OCI-LY7 (cell line): ENCODE data around the gene KCTD17. TPM values are rescaled to one million over a fixed set of nuclear protein-coding genes. Genes with fewer than 3 reads are reported as not detected.

ENCODE experiments used
- BruUV-seq: library from RNA; stranded (reverse); fragments of 400-500 nt; replicated peaks from 2 replicates; lab custom pipeline; 2021; lab: Mats Ljungman, UMichigan
- CTCF ChIA-PET: fragments of 300-600 bp; sonication (Branson Sonifier 250); formaldehyde crosslinking; loops from one replicate; lab custom pipeline; 2022; ENCODE audit warnings: antibody characterized with exemption; ENCODE audit not compliant: unreplicated experiment; lab: Charles Lee
- POLR2A ChIA-PET: fragments of 300-600 bp; sonication (Branson Sonifier 250); formaldehyde crosslinking; loops from one replicate; lab custom pipeline; 2022; ENCODE audit warnings: antibody characterized with exemption; lab: Charles Lee
- DNase-seq: peaks from one replicate; pipeline ENCODE4 v3.0.0-alpha.2; 2015; ENCODE audit warnings: low spot score
- H2AFZ ChIP-seq: fragments of 200-600 bp; sonication (generic), shearing (Covaris generic); 2 replicates; pipeline ENCODE4 v1.6.1; 2014; ENCODE audit warnings: mild to moderate bottlenecking, antibody characterized with exemption, low read length, moderate library complexity
- H3K27ac ChIP-seq: fragments of 200-600 bp; sonication (generic); 2 replicates; pipeline ENCODE4 v1.5.1; 2014; ENCODE audit warnings: mixed run types, low read depth, mild to moderate bottlenecking, moderate library complexity, low read length, inconsistent platforms; ENCODE audit not compliant: poor library complexity, severe bottlenecking
- H3K36me3 ChIP-seq: fragments of 200-600 bp; sonication (generic); 2 replicates; pipeline ENCODE4 v1.6.1; 2014; ENCODE audit warnings: mild to moderate bottlenecking, antibody characterized with exemption, low read length, moderate library complexity, mixed read lengths; ENCODE audit not compliant: insufficient read depth
- H3K4me1 ChIP-seq: fragments of 200-600 bp; sonication (generic); 2 replicates; pipeline ENCODE4 v1.5.1; 2014; ENCODE audit warnings: mild to moderate bottlenecking, low read length; ENCODE audit not compliant: insufficient read depth, poor library complexity, severe bottlenecking
- H3K4me2 ChIP-seq: fragments of 200-600 bp; sonication (generic); 2 replicates; pipeline ENCODE4 v1.6.1; 2014; ENCODE audit warnings: mild to moderate bottlenecking, low read length
- H3K4me3 ChIP-seq: fragments of 200-600 bp; sonication (generic); 2 replicates; pipeline ENCODE4 v1.5.1; 2014; ENCODE audit warnings: mild to moderate bottlenecking, low read depth, low read length; ENCODE audit not compliant: poor library complexity, severe bottlenecking
- H3K79me2 ChIP-seq: fragments of 200-600 bp; sonication (generic); 2 replicates; pipeline ENCODE4 v1.6.1; 2016; ENCODE audit warnings: low read depth, mild to moderate bottlenecking, low read length, moderate library complexity, mixed read lengths; ENCODE audit not compliant: insufficient read depth
- H3K9me2 ChIP-seq: fragments of 200-600 bp; sonication (generic); 2 replicates; pipeline ENCODE4 v1.6.1; 2016; ENCODE audit warnings: mild to moderate bottlenecking, low read length, mixed read lengths; ENCODE audit not compliant: insufficient read depth
- H3K9me3 ChIP-seq: fragments of 200-600 bp; sonication (generic); 2 replicates; pipeline ENCODE4 v1.6.1; 2014; ENCODE audit warnings: mild to moderate bottlenecking, mixed run types, low read length, mixed read lengths
- H4K20me1 ChIP-seq: fragments of 200-600 bp; sonication (generic); 2 replicates; pipeline ENCODE4 v1.6.1; 2014; ENCODE audit warnings: mild to moderate bottlenecking, antibody characterized with exemption, low read length, moderate library complexity, mixed read lengths; ENCODE audit not compliant: insufficient read depth
- EZH2phosphoT487 ChIP-seq: fragments of 200-600 bp; sonication (generic); IDR thresholded peaks from 2 replicates; pipeline ENCODE4 v1.6.1; 2018; ENCODE audit warnings: low read depth, borderline replicate concordance, mild to moderate bottlenecking, mixed run types, antibody characterized with exemption, low read length, moderate library complexity, mixed read lengths
- intact Hi-C: fragments of 100-400 bp; cut with micrococcal nuclease; formaldehyde crosslinking; loops from one replicate; pipeline ENCODE4 v1.10.0; 2022; ENCODE audit not compliant: unreplicated experiment
- total RNA-seq, 2 experiments: library from RNA; depleted of rRNA in 1 of 2; stranded (reverse); fragments of >200 nt in 1 of 2; shearing (Covaris generic) in 1 of 2; gene quantifications; 2 replicates each; pipeline ENCODE4 v1.2.3, GENCODE V29; 2014 to 2022
- TF ChIP-seq, protein P1 (sequence below): fragments of 200-600 bp; sonication (generic); conservative IDR thresholded peaks from 2 replicates; pipeline ENCODE4 v1.5.1; 2014; ENCODE audit warnings: mild to moderate bottlenecking, antibody characterized with exemption, low read length, moderate library complexity, mixed read lengths

The KCTD17 gene
- total RNA-seq, 2 experiments from 2014 or later: 17.7 to 21.7 TPM

DNA sequence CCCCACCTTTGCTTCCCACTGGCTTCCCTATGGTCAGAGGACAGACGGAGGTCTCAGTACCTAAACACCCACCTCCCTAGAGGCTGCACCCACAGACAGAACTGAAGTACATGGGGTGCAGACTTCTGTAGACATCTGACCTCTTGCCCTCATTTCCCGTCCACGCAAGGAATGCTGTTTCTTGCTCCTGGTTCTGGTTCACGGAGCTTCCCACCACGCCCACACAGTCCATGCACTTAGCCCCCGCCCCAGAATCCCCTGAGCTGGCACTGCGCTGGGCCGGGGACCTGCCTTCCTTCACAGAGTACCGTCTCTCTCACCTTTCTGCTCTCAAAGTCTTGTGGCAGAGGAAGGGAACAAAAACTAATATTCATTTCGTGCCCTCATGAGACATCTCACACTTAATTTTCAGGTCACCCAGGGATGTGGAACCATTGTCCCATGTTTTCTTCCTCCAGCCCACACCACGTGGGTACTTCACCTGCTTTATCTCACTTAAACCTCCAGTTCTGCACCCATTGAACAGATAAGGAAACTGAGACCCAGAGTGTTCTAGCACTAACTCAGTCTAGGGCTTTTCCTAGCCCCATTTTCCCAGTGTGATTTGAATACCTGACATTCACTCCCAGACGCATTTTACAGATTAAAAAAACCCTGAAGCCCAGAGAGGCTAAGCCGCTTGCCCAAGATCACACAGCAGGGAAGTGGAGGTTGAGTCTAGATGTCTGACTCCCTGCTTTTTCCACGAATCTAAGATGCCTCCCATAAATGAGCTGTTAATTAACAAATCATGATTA, 52.3 kb downstream of the KCTD17 start:
- POLR2A ChIA-PET: no interaction called here
- CTCF ChIA-PET: no interaction called here

DNA sequence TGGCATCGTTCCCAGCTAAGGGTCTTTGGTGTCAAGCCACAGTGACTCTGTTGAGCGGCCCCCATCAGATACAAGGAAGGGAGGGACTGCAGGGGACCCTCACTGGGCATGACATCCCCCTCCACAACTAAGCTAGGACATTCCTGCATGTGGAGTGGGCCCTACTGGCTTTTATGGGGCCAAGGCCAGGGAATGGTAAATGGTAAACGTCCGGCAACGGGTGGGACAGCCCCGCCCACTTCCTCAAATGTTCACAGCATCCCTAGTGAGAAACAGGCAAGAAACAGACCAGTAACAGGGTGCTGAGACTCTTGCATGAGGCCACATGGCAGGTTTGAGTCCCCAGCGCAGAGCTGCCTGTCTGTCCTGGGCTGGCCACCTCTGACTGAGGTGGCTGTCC, 53.6 kb downstream of the KCTD17 start:
- CTCF ChIA-PET: no interaction called here
- H3K9me2 ChIP-seq: no peaks in the 10 kb centered on the region
- H3K4me3 ChIP-seq: no peak overlapping the region
- POLR2A ChIA-PET: no interaction called here
- no peak for TF ChIP-seq EZH2phosphoT487
- TF ChIP-seq, protein P1, sequence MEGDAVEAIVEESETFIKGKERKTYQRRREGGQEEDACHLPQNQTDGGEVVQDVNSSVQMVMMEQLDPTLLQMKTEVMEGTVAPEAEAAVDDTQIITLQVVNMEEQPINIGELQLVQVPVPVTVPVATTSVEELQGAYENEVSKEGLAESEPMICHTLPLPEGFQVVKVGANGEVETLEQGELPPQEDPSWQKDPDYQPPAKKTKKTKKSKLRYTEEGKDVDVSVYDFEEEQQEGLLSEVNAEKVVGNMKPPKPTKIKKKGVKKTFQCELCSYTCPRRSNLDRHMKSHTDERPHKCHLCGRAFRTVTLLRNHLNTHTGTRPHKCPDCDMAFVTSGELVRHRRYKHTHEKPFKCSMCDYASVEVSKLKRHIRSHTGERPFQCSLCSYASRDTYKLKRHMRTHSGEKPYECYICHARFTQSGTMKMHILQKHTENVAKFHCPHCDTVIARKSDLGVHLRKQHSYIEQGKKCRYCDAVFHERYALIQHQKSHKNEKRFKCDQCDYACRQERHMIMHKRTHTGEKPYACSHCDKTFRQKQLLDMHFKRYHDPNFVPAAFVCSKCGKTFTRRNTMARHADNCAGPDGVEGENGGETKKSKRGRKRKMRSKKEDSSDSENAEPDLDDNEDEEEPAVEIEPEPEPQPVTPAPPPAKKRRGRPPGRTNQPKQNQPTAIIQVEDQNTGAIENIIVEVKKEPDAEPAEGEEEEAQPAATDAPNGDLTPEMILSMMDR: no peak
- intact Hi-C loops: no loop called here
- H4K20me1 ChIP-seq: 0 out of 2 replicates have a peak, but pooled peaks cover 2% of the 10 kb centered on the region
- H3K4me2 ChIP-seq: no peak overlapping the region
- no TSS peak for BruUV-seq
- H3K27ac ChIP-seq: no peak overlapping the region
- H2AFZ ChIP-seq: no peak overlapping the region
- DNase-seq: no peak
- H3K79me2 ChIP-seq: no peaks in the 10 kb centered on the region
- no peaks in the 10 kb centered on the region for H3K4me1 ChIP-seq
- H3K9me3 ChIP-seq: no peaks in the 10 kb centered on the region
- no peaks in the 10 kb centered on the region for H3K36me3 ChIP-seq

More for the DNA sequence above, 52.3 kb downstream of the KCTD17 start:
- Histone ChIP-seq H3K27ac (no peak overlapping the region), H3K9me2 (no peaks in the 10 kb centered on the region), H3K4me2 (no peak overlapping the region), H4K20me1 (0 out of 2 replicates have a peak, but pooled peaks cover 3% of the 10 kb centered on the region), H3K4me3 (no peak overlapping the region), H3K36me3 (no peaks in the 10 kb centered on the region), H3K4me1 (no peaks in the 10 kb centered on the region), H2AFZ (no peak overlapping the region), H3K79me2 (no peaks in the 10 kb centered on the region), H3K9me3 (no peaks in the 10 kb centered on the region)
- intact Hi-C loops: no loop called here
- TF ChIP-seq, protein P1: no peak
- TF ChIP-seq EZH2phosphoT487: no peak
- BruUV-seq: no TSS peak
- no peak for DNase-seq

DNA sequence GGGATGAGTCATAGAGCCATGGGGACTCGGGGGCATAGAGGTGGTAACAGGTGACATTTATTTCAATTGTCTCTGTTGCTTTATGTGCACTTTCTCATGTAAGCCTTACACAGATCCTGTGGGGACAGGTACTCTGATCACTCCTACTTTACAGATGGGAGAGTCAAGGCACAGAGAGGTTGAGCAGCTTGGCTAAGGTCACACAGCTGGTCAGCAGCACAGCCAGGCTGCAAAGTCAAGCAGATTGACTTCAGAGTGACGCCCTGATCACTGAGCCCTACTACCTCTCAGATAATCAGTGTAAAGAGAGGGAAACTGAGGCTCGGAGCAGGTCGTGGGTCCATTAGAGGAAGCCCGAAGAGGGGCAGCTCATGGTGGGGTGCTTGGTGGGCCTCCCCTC, 54.4 kb downstream of the KCTD17 start:
- no peaks in the 10 kb centered on the region for H4K20me1 ChIP-seq
- H3K36me3 ChIP-seq: no peaks in the 10 kb centered on the region
- no peak overlapping the region for H3K4me3 ChIP-seq
- CTCF ChIA-PET: no interaction called here
- H3K9me3 ChIP-seq: no peaks in the 10 kb centered on the region
- H2AFZ ChIP-seq: no peak overlapping the region
- no peaks in the 10 kb centered on the region for H3K79me2 ChIP-seq
- intact Hi-C loops: no loop called here
- H3K9me2 ChIP-seq: no peaks in the 10 kb centered on the region
- POLR2A ChIA-PET: no interaction called here
- H3K4me1 ChIP-seq: no peaks in the 10 kb centered on the region
- H3K4me2 ChIP-seq: no peak overlapping the region
- TF ChIP-seq EZH2phosphoT487: no peak
- TF ChIP-seq, protein P1: no peak
- DNase-seq: no peak
- H3K27ac ChIP-seq: no peak overlapping the region
- no TSS peak for BruUV-seq
